GM23338 (cell line): ENCODE results near the gene CFAP92.

Experiments
- EZH2 ChIP-seq: fragments of 200-600 bp; sonication (generic); IDR thresholded peaks from one replicate; pipeline ENCODE4 v1.8.0; 2017; ENCODE audit warnings: antibody characterized with exemption, mild to moderate bottlenecking, low read depth; ENCODE audit not compliant: unreplicated experiment
- REST ChIP-seq: IDR thresholded peaks from one replicate; pipeline ENCODE4 v1.6.1; 2018; ENCODE audit warnings: antibody characterized with exemption; ENCODE audit not compliant: unreplicated experiment

- TF ChIP-seq REST (no peak), EZH2 (no peak)
Measured at GRCh38 chr3:128936341-128936740, 57.5 kb downstream of the CFAP92 start.
